Sigmoid colon (tissue), 7 donors: ENCODE measurements around the gene WDR88. TPM values are rescaled to one million over a fixed set of nuclear protein-coding genes. Genes with fewer than 3 reads are reported as not detected.

Source experiments
- DNase-seq: peaks from one replicate; pipeline ENCODE4 v3.0.0-alpha.2; 2019
- H3K27ac ChIP-seq, 4 donors: fragments of 200-600 bp; sonication (generic); one replicate each; pipeline ENCODE4 v1.5.1; 2016 to 2019; ENCODE audit warnings: mild to moderate bottlenecking in 1 of 4
- H3K27me3 ChIP-seq, 3 donors: fragments of 200-600 bp; sonication (generic); one replicate each; pipeline ENCODE4 v1.5.1; 2019; ENCODE audit warnings: mild to moderate bottlenecking in 1 of 3
- H3K36me3 ChIP-seq, 4 donors: fragments of 200-600 bp; sonication (generic); one replicate each; pipeline ENCODE4 v1.5.1; 2016 to 2019
- H3K4me1 ChIP-seq, 4 donors: fragments of 200-600 bp; sonication (generic); one replicate each; pipeline ENCODE4 v1.5.1; 2017 to 2019
- H3K4me3 ChIP-seq, 4 donors: fragments of 200-600 bp; sonication (generic); one replicate each; pipeline ENCODE4 v1.5.1; 2017 to 2019; ENCODE audit warnings: mild to moderate bottlenecking in 2 of 4, moderate library complexity in 1 of 4
- H3K9me3 ChIP-seq, 4 donors: fragments of 200-600 bp in 3 of 4; sonication (generic) in 3 of 4; one replicate each; pipeline versions ENCODE4 v1.5.1 to v1.6.1; 2013 to 2019
- EP300 ChIP-seq, 4 donors: sonication (generic); formaldehyde crosslinking; IDR thresholded peaks; one replicate each; pipeline ENCODE4 v1.6.1; 2017; ENCODE audit warnings: antibody characterized with exemption in 4 of 4
- POLR2A ChIP-seq, 2 donors: fragments of 450-650 bp; IDR thresholded peaks; one replicate each; pipeline ENCODE4 v1.6.1; 2016; ENCODE audit warnings: antibody characterized with exemption in 2 of 2, mild to moderate bottlenecking in 2 of 2, moderate library complexity in 2 of 2
- POLR2AphosphoS5 ChIP-seq, 4 donors: sonication (generic); formaldehyde crosslinking; IDR thresholded peaks; one replicate each; pipeline ENCODE4 v1.6.1; 2017; ENCODE audit warnings: antibody characterized with exemption in 4 of 4
- WGBS, 2 donors: extraction: QIAGEN DNeasy Blood & Tissue Kit; methylation state at CpG; one replicate each; pipeline ENCODE4 v1.1.7; 2013; 5-methylcytosine and 5-hydroxymethylcytosine counted together
- intact Hi-C: fragments of 100-400 bp; cut with DNase I; formaldehyde crosslinking; loops from one replicate; pipeline ENCODE4 v1.15.1; 2023
- polyA plus RNA-seq, 3 donors: library from polyadenylated mRNA; stranded (reverse); fragments of 200-250 nt; gene quantifications; one replicate each; pipeline ENCODE4 v1.2.3, GENCODE V29; 2013
- total RNA-seq, 4 donors: library from RNA; depleted of rRNA; stranded (reverse); fragments of >200 nt; gene quantifications; one replicate each; pipeline ENCODE4 v1.1.0, GENCODE V29; 2016
- TF ChIP-seq, protein P1 (sequence below), 4 experiments: fragments of 450-650 bp in 3 of 4; fragments of 200-600 bp in 1 of 4; IDR thresholded peaks; one replicate each; pipeline ENCODE4 v1.5.1; 2016 to 2019; ENCODE audit warnings: antibody characterized with exemption in 4 of 4, mild to moderate bottlenecking in 3 of 4, moderate library complexity in 2 of 4
- donor health status: healthy with polysubstance abuse.
- donor health status: Bipolar disorder and iron deficiency.
- donor health status: healthy.

Gene WDR88
- total and polyA plus RNA-seq, 7 donors = not detected

DNA sequence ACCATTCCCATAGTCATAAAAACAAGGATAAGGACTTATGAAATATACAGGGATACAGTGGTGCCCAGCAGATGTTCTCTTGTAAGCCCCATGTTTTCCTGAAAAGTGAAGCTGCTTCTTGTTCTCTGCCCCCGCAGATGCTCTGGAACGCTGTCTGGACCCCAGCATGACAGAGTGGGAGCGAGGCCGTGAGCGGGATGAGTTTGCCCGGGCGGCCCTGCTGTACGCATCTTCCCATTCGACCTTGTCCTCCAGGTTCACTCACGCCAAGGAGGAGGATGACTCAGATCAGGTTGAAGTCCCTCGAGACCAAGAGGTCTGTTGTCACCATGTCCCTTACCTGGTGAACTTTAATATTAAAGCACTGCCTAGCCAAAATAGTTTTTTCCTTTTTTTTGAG, 20.3 kb upstream of the WDR88 start:
- WGBS, 2 donors = 93 to 97% methylated on average over 11 of the region's 11 CpGs
- no peaks in the 10 kb centered on the region for H3K9me3 ChIP-seq
- TF ChIP-seq EP300 (IDR thresholded peaks at IDR 0.05) (no peak), POLR2AphosphoS5 (IDR thresholded peaks at IDR 0.05) (no peak), POLR2A (IDR thresholded peaks at IDR 0.05) (no peak)
- TF ChIP-seq, protein P1, sequence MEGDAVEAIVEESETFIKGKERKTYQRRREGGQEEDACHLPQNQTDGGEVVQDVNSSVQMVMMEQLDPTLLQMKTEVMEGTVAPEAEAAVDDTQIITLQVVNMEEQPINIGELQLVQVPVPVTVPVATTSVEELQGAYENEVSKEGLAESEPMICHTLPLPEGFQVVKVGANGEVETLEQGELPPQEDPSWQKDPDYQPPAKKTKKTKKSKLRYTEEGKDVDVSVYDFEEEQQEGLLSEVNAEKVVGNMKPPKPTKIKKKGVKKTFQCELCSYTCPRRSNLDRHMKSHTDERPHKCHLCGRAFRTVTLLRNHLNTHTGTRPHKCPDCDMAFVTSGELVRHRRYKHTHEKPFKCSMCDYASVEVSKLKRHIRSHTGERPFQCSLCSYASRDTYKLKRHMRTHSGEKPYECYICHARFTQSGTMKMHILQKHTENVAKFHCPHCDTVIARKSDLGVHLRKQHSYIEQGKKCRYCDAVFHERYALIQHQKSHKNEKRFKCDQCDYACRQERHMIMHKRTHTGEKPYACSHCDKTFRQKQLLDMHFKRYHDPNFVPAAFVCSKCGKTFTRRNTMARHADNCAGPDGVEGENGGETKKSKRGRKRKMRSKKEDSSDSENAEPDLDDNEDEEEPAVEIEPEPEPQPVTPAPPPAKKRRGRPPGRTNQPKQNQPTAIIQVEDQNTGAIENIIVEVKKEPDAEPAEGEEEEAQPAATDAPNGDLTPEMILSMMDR (IDR thresholded peaks at IDR 0.05) = no peak
- H3K27me3 ChIP-seq = no peaks in the 10 kb centered on the region
- no peaks in the 10 kb centered on the region for H3K4me1 ChIP-seq
- DNase-seq = no peak
- peaks cover 11 to 93% (median 62%) of the 10 kb centered on the region in 4 donors for H3K36me3 ChIP-seq
- H3K27ac ChIP-seq = no peak overlapping the region
- intact Hi-C loops = no loop called here
- no peak overlapping the region for H3K4me3 ChIP-seq

DNA sequence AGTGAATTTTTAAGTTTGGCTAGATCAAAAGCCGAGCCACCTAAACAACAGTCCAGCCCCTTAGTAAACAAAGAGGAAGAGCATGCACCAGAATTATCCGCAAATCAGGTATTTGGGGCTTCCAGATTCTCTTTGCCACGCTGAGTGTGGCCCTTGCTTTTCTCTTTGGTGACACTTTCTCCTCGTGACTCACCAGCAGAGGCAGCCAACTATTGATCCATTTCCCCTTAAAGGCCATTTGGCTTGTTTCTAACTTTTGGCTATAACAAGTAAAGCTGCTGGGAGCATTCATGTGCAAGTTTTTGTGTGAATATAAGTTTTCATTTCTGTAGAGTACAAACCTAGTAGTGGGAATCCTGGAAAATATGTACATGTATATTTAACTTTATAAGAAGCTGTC, 17.6 kb upstream of the WDR88 start:
- no peak overlapping the region for H3K4me3 ChIP-seq
- no peaks in the 10 kb centered on the region for H3K27me3 ChIP-seq
- TF ChIP-seq POLR2AphosphoS5 (IDR thresholded peaks at IDR 0.05) (no peak), POLR2A (IDR thresholded peaks at IDR 0.05) (no peak), EP300 (IDR thresholded peaks at IDR 0.05) (no peak)
- TF ChIP-seq, protein P1 (IDR thresholded peaks at IDR 0.05) = no peak
- no peak overlapping the region for H3K27ac ChIP-seq
- H3K4me1 ChIP-seq = no peaks in the 10 kb centered on the region
- 80 to 92% methylated on average over 4 of the region's 4 CpGs for WGBS, 2 donors
- no peak for DNase-seq
- no peaks in the 10 kb centered on the region for H3K9me3 ChIP-seq
- intact Hi-C loops = no loop called here
- H3K36me3 ChIP-seq = peaks cover 11 to 93% (median 50%) of the 10 kb centered on the region in 4 donors

DNA sequence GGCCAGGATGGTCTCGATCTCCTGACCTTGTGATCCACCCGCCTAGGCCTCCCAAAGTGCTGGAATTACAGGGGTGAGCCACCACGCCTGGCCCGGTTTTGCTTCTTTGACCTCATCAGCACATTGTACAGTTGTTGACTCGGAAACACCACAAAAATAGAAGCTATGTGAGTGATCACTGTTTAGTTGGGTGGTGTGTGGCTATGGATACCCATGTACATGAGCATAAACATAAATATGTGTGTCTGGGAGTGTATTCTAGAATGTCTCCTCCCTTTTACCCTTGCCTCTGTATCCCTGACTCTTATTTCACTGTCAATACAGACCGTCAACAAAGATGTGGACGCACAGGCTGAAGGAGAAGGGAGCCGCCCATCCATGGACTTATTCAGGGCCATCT, 14.4 kb upstream of the WDR88 start:
- 91 to 94% methylated on average over 8 of the region's 8 CpGs for WGBS, 2 donors
- Histone ChIP-seq H3K27ac (no peak overlapping the region), H3K4me1 (no peaks in the 10 kb centered on the region), H3K27me3 (no peaks in the 10 kb centered on the region), H3K36me3 (peaks cover 11 to 80% (median 38%) of the 10 kb centered on the region in 4 donors), H3K4me3 (no peak overlapping the region), H3K9me3 (no peaks in the 10 kb centered on the region)
- TF ChIP-seq POLR2A (IDR thresholded peaks at IDR 0.05) (no peak), POLR2AphosphoS5 (IDR thresholded peaks at IDR 0.05) (no peak), EP300 (IDR thresholded peaks at IDR 0.05) (no peak)
- TF ChIP-seq, protein P1 (IDR thresholded peaks at IDR 0.05) = no peak
- no peak for DNase-seq
- intact Hi-C loops = no loop called here

DNA sequence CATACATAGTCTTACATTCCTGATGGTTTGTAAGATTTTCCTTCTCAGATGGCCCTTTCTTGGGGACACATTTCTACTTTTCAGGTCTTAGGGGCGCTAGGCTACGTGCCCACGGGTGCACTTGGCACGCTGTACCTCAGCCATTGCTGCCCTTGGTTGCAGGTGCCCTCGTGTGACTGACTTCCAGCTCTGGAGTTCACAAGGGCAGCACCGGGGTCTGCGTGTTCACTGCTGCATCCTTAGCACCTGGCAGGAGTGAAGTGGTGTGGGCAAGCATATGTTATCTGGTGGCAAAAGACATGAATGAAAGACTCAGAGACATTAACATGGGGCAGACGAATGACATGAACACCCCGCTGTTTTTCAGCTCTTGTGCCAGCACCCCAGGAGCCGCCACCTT, 13.3 kb upstream of the WDR88 start:
- Histone ChIP-seq H3K9me3 (no peaks in the 10 kb centered on the region), H3K27ac (no peak overlapping the region), H3K27me3 (no peaks in the 10 kb centered on the region), H3K36me3 (peaks cover 11 to 73% (median 30%) of the 10 kb centered on the region in 4 donors), H3K4me1 (no peaks in the 10 kb centered on the region), H3K4me3 (no peak overlapping the region)
- intact Hi-C loops = no loop called here
- WGBS, 2 donors = 91 to 94% methylated on average over 10 of the region's 10 CpGs
- no peak for DNase-seq
- TF ChIP-seq POLR2AphosphoS5 (IDR thresholded peaks at IDR 0.05) = no peak
- TF ChIP-seq, protein P1 (IDR thresholded peaks at IDR 0.05) = no peak
- no peak for TF ChIP-seq EP300 (IDR thresholded peaks at IDR 0.05)
- TF ChIP-seq POLR2A (IDR thresholded peaks at IDR 0.05) = no peak
